Stimulated activated CD8-positive, alpha-beta memory T cell treated with anti-CD3 and anti-CD28 coated beads, Interleukin-15, amount 100 ng/mL, for 1 hour (primary cell): ENCODE results near the gene PPP1CC.

Source experiments
- DNase-seq: peaks from one replicate; pipeline ENCODE4 v3.0.0-alpha.2; 2020; ENCODE audit warnings: low read depth

Gene PPP1CC

GRCh38 chr12:110687396-110688169, 55.1 kb downstream of the PPP1CC start:
- DNase-seq: no peak

GRCh38 chr12:110686294-110686903, 56.3 kb downstream of the PPP1CC start:
- no peak for DNase-seq

- DNase-seq: no peak
Observed at GRCh38 chr12:110684312-110684836, 58.3 kb downstream of the PPP1CC start.

GRCh38 chr12:110683888-110684287, 58.8 kb downstream of the PPP1CC start:
- no peak for DNase-seq

- DNase-seq: no peak
Observed at GRCh38 chr12:110680032-110680431, 62.7 kb downstream of the PPP1CC start.

- no peak for DNase-seq
Observed at GRCh38 chr12:110679201-110679600, 63.5 kb downstream of the PPP1CC start.

GRCh38 chr12:110677982-110678381, 64.7 kb downstream of the PPP1CC start:
- no peak for DNase-seq

- DNase-seq: no peak
Observed at GRCh38 chr12:110677206-110677911, 65.3 kb downstream of the PPP1CC start.

GRCh38 chr12:110676171-110676570, 66.5 kb downstream of the PPP1CC start:
- no peak for DNase-seq

- no peak for DNase-seq
Observed at GRCh38 chr12:110670161-110670701, 72.5 kb downstream of the PPP1CC start.
